T-helper 1 cell treated with Interleukin-12 subunit alpha and Interleukin-12 subunit beta and Interleukin-4 antibody, amounts not matched to agents 30 μg/mL and 1 μg/mL, for 36 hours (primary cell): Measurements from ENCODE around the gene WTAP.

ENCODE experiments used
- H3K27ac Mint-ChIP-seq: one replicate; pipeline ENCODE4 v1.8.0; 2021; ENCODE audit warnings: mild to moderate bottlenecking, mixed read lengths
- H3K27me3 Mint-ChIP-seq: one replicate; pipeline ENCODE4 v1.8.0; 2021; ENCODE audit warnings: low read depth, mixed read lengths
- H3K36me3 Mint-ChIP-seq: one replicate; pipeline ENCODE4 v1.8.0; 2021; ENCODE audit warnings: low read depth, mixed read lengths
- H3K4me1 Mint-ChIP-seq: one replicate; pipeline ENCODE4 v1.8.0; 2021; ENCODE audit warnings: low read depth, mixed read lengths
- H3K4me3 Mint-ChIP-seq: one replicate; pipeline ENCODE4 v1.8.0; 2021; ENCODE audit warnings: mild to moderate bottlenecking, moderate library complexity, mixed read lengths
- H3K9me3 Mint-ChIP-seq: one replicate; pipeline ENCODE4 v1.8.0; 2021; ENCODE audit warnings: mixed read lengths

WTAP gene

GRCh38 chr6:159726918-159727716 is at the start of gene WTAP:
TSS of gene WTAP (plus strand) at chr6:159727506. CDS start at chr6:159736266, 8,760 bp downstream.
- Mint-ChIP-seq H3K27me3 (no peaks in the 10 kb centered on the region), H3K4me3 (peak within 1 kb of the TSS; percentile 97), H3K4me1 (peaks cover 37% of the 10 kb centered on the region), H3K27ac (peak within 1 kb of the TSS; percentile 99), H3K9me3 (peaks cover 11% of the 10 kb centered on the region), H3K36me3 (peaks cover 40% of the 10 kb centered on the region)

GRCh38 chr6:159677506-159678165 is 49.7 kb upstream of the WTAP start:
- peaks cover 30% of the 10 kb centered on the region for H3K36me3 Mint-ChIP-seq
- peaks cover 17% of the 10 kb centered on the region for H3K4me1 Mint-ChIP-seq
- peaks cover under 1% of the 10 kb centered on the region for H3K9me3 Mint-ChIP-seq

DNA sequence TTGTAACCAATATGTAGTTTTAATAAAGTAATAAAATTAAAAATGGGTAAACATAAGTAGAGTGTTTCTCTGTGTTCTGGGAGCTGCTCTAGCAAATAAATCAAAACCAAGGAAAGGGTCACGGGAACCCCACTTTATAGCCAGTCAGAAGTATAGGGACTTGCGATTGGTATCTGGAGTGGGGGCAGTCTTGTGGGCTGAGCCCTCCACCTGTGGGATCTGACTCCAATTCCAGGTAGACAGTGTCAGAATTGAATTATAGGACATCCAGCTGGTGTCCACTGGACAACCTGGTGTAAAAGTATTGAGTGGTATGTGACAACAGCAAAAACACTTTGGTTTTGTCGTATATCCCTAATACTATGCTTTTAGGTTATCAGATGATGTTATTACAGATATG is 48.7 kb upstream of the WTAP start:
- no peak overlapping the region for H3K27ac Mint-ChIP-seq
- H3K4me3 Mint-ChIP-seq: no peak overlapping the region
- H3K9me3 Mint-ChIP-seq: no peaks in the 10 kb centered on the region
- peaks cover 17% of the 10 kb centered on the region for H3K4me1 Mint-ChIP-seq
- peaks cover 33% of the 10 kb centered on the region for H3K36me3 Mint-ChIP-seq
- H3K27me3 Mint-ChIP-seq: peaks cover 2% of the 10 kb centered on the region

More at GRCh38 chr6:159677506-159678165, 49.7 kb upstream of the WTAP start:
- Mint-ChIP-seq H3K4me3 (no peak overlapping the region), H3K27ac (no peak overlapping the region), H3K27me3 (peaks cover 4% of the 10 kb centered on the region)

- H3K9me3 Mint-ChIP-seq: no peaks in the 10 kb centered on the region
- H3K27ac Mint-ChIP-seq: peak overlapping the region; percentile 21
- peaks cover 37% of the 10 kb centered on the region for H3K36me3 Mint-ChIP-seq
- H3K4me3 Mint-ChIP-seq: no peak overlapping the region
- no peaks in the 10 kb centered on the region for H3K27me3 Mint-ChIP-seq
- H3K4me1 Mint-ChIP-seq: peaks cover 17% of the 10 kb centered on the region
Observed at GRCh38 chr6:159679091-159680077, 47.9 kb upstream of the WTAP start.

DNA sequence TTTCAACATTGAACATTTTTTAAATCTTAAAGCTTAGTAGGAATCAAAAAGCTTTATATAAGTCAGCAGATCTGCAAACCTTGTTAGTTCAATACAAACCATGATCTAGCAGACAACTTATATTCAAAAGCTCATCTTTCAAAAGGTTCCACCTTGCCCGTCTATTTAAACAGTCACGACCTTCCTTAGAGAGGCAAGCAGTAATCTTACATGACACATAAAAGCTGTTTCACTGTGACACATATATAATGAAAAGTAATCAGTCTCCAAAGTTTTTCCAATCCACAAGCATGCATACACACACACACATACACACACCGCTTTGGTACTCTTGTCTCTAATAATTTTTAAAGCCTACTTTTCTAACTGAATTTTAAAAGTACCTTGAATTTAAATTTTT is 47.2 kb upstream of the WTAP start:
- H3K36me3 Mint-ChIP-seq: peaks cover 41% of the 10 kb centered on the region
- no peaks in the 10 kb centered on the region for H3K27me3 Mint-ChIP-seq
- peak overlapping the region; percentile 58 for H3K27ac Mint-ChIP-seq
- H3K4me3 Mint-ChIP-seq: no peak overlapping the region
- H3K9me3 Mint-ChIP-seq: no peaks in the 10 kb centered on the region
- H3K4me1 Mint-ChIP-seq: peaks cover 19% of the 10 kb centered on the region

DNA sequence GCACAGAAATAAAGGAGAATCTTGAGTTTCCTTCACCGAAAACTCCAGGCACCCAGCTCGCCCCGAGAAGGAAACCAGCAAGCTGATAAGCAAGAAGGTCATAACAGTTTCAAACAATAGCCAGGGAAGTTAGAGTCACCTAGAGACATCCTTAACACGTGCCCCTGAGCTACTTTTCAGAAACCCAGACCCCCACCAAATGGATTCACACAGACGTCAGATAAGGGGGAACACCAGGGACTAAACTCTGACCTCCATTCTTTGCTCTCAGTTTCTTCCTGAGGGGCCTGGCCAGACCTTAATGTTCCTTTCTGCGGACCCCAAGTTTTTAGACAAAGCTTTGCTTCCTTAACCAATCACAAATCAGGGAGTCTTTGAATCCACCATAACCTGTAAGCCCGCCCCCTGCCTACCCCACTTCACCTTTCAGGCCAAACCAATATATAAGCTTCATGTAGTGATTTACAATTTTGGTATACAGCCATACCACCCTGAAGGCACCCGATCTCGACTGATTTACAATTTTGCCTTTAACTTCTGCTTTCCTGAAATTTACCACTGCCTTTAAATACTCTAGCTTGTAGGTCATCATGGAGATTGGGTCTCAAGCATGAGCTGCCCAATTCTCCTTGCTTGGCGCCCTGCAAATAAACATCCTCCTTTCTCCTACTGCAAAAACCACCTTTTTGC is 46.0 kb upstream of the WTAP start:
- Mint-ChIP-seq H3K4me1 (peaks cover 20% of the 10 kb centered on the region), H3K9me3 (no peaks in the 10 kb centered on the region), H3K27me3 (no peaks in the 10 kb centered on the region), H3K4me3 (no peak overlapping the region), H3K27ac (no peak overlapping the region), H3K36me3 (peaks cover 45% of the 10 kb centered on the region)

GRCh38 chr6:159682295-159682694 is 45.0 kb upstream of the WTAP start:
- Mint-ChIP-seq H3K36me3 (peaks cover 46% of the 10 kb centered on the region), H3K4me1 (peaks cover 26% of the 10 kb centered on the region), H3K9me3 (no peaks in the 10 kb centered on the region), H3K27ac (peak overlapping the region; percentile 67), H3K4me3 (no peak overlapping the region), H3K27me3 (no peaks in the 10 kb centered on the region)

- H3K27ac Mint-ChIP-seq: no peak overlapping the region
- H3K4me3 Mint-ChIP-seq: no peak overlapping the region
- H3K36me3 Mint-ChIP-seq: peaks cover 49% of the 10 kb centered on the region
- no peaks in the 10 kb centered on the region for H3K27me3 Mint-ChIP-seq
- no peaks in the 10 kb centered on the region for H3K9me3 Mint-ChIP-seq
- peaks cover 29% of the 10 kb centered on the region for H3K4me1 Mint-ChIP-seq
Observed at GRCh38 chr6:159682810-159683209, 44.5 kb upstream of the WTAP start.

GRCh38 chr6:159684013-159684304 is 43.3 kb upstream of the WTAP start:
- H3K27me3 Mint-ChIP-seq: no peaks in the 10 kb centered on the region
- H3K9me3 Mint-ChIP-seq: no peaks in the 10 kb centered on the region
- H3K4me1 Mint-ChIP-seq: peaks cover 35% of the 10 kb centered on the region
- H3K27ac Mint-ChIP-seq: no peak overlapping the region
- peaks cover 48% of the 10 kb centered on the region for H3K36me3 Mint-ChIP-seq
- H3K4me3 Mint-ChIP-seq: no peak overlapping the region

GRCh38 chr6:159686040-159686439 is 41.3 kb upstream of the WTAP start:
- peaks cover 31% of the 10 kb centered on the region for H3K4me1 Mint-ChIP-seq
- peaks cover 46% of the 10 kb centered on the region for H3K36me3 Mint-ChIP-seq
- no peak overlapping the region for H3K4me3 Mint-ChIP-seq
- H3K9me3 Mint-ChIP-seq: no peaks in the 10 kb centered on the region
- no peak overlapping the region for H3K27ac Mint-ChIP-seq
- H3K27me3 Mint-ChIP-seq: no peaks in the 10 kb centered on the region

DNA sequence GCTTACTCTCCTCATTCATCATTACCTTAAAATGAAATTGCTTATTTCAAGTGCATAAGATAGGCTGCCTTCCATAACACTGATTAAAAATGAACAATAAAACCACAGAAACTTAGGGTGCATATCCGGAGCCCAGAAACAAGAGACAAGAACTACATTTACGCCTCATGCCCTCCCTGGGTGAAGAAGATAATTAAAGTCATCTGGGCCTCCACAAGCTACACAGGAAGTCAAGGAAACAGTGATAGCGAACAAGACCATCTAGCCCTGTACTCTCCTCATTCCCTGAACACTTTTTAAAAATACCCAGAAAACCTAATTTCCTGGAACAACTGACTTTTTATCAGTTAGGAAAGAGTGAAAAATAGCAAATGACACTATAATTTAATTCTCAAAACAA is 40.6 kb upstream of the WTAP start:
- Mint-ChIP-seq H3K4me3 (no peak overlapping the region), H3K27ac (peak overlapping the region; percentile 52), H3K27me3 (no peaks in the 10 kb centered on the region), H3K36me3 (peaks cover 43% of the 10 kb centered on the region), H3K9me3 (no peaks in the 10 kb centered on the region), H3K4me1 (peaks cover 33% of the 10 kb centered on the region)

GRCh38 chr6:159687341-159687740 is 40.0 kb upstream of the WTAP start:
- Mint-ChIP-seq H3K27me3 (no peaks in the 10 kb centered on the region), H3K9me3 (no peaks in the 10 kb centered on the region), H3K36me3 (peaks cover 39% of the 10 kb centered on the region), H3K27ac (no peak overlapping the region), H3K4me3 (no peak overlapping the region), H3K4me1 (peaks cover 34% of the 10 kb centered on the region)

- peaks cover 36% of the 10 kb centered on the region for H3K36me3 Mint-ChIP-seq
- H3K4me3 Mint-ChIP-seq: no peak overlapping the region
- H3K27ac Mint-ChIP-seq: peak overlapping the region; percentile 43
- no peaks in the 10 kb centered on the region for H3K9me3 Mint-ChIP-seq
- H3K4me1 Mint-ChIP-seq: peaks cover 34% of the 10 kb centered on the region
- H3K27me3 Mint-ChIP-seq: no peaks in the 10 kb centered on the region
Observed at GRCh38 chr6:159688266-159688905, 38.9 kb upstream of the WTAP start.
